NCI-H69 (cell line): ENCODE results near the gene ANGEL2.

Experiments used
- DNase-seq: peaks from one replicate; lab custom pipeline; 2025; lab: John Stamatoyannopoulos, UW

ANGEL2 gene

GRCh38 chr1:212951126-212951946, 64.3 kb downstream of the ANGEL2 start:
- peak; percentile 54 for DNase-seq

- DNase-seq: peak; percentile 95
These were observed 65.2 kb downstream of the ANGEL2 start, which contains the start of gene VASH2 for GRCh38 chr1:212950243-212951125. Gene VASH2 (plus strand): TSS chr1:212950541. CDS start chr1:212951543, 1,002 bp downstream.

- DNase-seq: no peak
These were observed 65.9 kb downstream of the ANGEL2 start for GRCh38 chr1:212949771-212950170.

GRCh38 chr1:212946872-212947271, 68.8 kb downstream of the ANGEL2 start:
- no peak for DNase-seq

GRCh38 chr1:212945463-212946160, 70.1 kb downstream of the ANGEL2 start:
- no peak for DNase-seq

- DNase-seq: no peak
These were observed 70.6 kb downstream of the ANGEL2 start for GRCh38 chr1:212945056-212945455.

GRCh38 chr1:212944229-212944901, 71.3 kb downstream of the ANGEL2 start:
- no peak for DNase-seq

GRCh38 chr1:212943393-212943710, 72.3 kb downstream of the ANGEL2 start:
- DNase-seq: no peak

- no peak for DNase-seq
These were observed 72.8 kb downstream of the ANGEL2 start for GRCh38 chr1:212942679-212943392.
